ENCODE measurements around the gene MKX.

GRCh38 chr10:27713941-27714340, 31.7 kb downstream of the MKX start:
- TF ChIP-seq CTCF (IDR thresholded peaks at IDR 0.05) (no peak), POLR2AphosphoS5 (IDR thresholded peaks at IDR 0.05) (no peak), POLR2A (IDR thresholded peaks at IDR 0.05) (no peak)
